Stimulated activated CD4-positive, alpha-beta T cell treated with anti-CD3 and anti-CD28 coated beads, Interleukin-4, amount 100 ng/mL, for 48 hours (primary cell): ENCODE results near the gene SOWAHD.
"Not testable (repeated sequence)": the region's sequence is repeated elsewhere in the genome, so short reads cannot be mapped to it uniquely, and the experiment has no call there.

ENCODE experiments used
- DNase-seq, 2 donors: peaks; one replicate each; pipeline ENCODE4 v3.0.0-alpha.2; 2020; ENCODE audit warnings: low read depth in 2 of 2

SOWAHD gene

GRCh38 chrX:119757979-119758730 is at the start of gene SOWAHD:
Gene SOWAHD, plus strand, starts transcription at chrX:119758588. Its CDS starts 80 bp downstream, at chrX:119758668.
- DNase-seq, result no peak

GRCh38 chrX:119708936-119709335 is 49.5 kb upstream of the SOWAHD start:
- no peak for DNase-seq

GRCh38 chrX:119709630-119710029 is 48.8 kb upstream of the SOWAHD start:
- no peak for DNase-seq

GRCh38 chrX:119721487-119721886 is 36.9 kb upstream of the SOWAHD start:
- DNase-seq, result no peak

GRCh38 chrX:119721926-119722325 is 36.5 kb upstream of the SOWAHD start:
- no peak for DNase-seq

GRCh38 chrX:119726900-119727555 is 31.4 kb upstream of the SOWAHD start:
- no peak for DNase-seq

GRCh38 chrX:119728487-119728886 is 29.9 kb upstream of the SOWAHD start:
- no peak for DNase-seq

GRCh38 chrX:119729408-119730201 is 28.8 kb upstream of the SOWAHD start:
- DNase-seq, result peak; percentile 12 to 27

- DNase-seq, result no peak
Observed at GRCh38 chrX:119734897-119735339, 23.5 kb upstream of the SOWAHD start.

GRCh38 chrX:119735467-119735866 is 22.9 kb upstream of the SOWAHD start:
- DNase-seq, result no peak

GRCh38 chrX:119736206-119736764 is 22.1 kb upstream of the SOWAHD start:
- DNase-seq, result no peak

- no peak for DNase-seq
Observed at GRCh38 chrX:119738742-119739141, 19.6 kb upstream of the SOWAHD start.

GRCh38 chrX:119745283-119745848 is 13.0 kb upstream of the SOWAHD start:
- DNase-seq, result no peak

GRCh38 chrX:119750131-119750530 is 8.3 kb upstream of the SOWAHD start:
- not testable (repeated sequence) for DNase-seq

GRCh38 chrX:119750751-119751150 is 7.6 kb upstream of the SOWAHD start:
- DNase-seq, result not testable (repeated sequence)

GRCh38 chrX:119753001-119753400 is 5.4 kb upstream of the SOWAHD start:
- no peak for DNase-seq

- DNase-seq, result peak in 1 of 2 donors; percentile 13
Observed at GRCh38 chrX:119753639-119754257, 4.6 kb upstream of the SOWAHD start.

- peak in 1 of 2 donors; percentile 39 for DNase-seq
Observed at GRCh38 chrX:119755981-119756533, 2.3 kb upstream of the SOWAHD start.

- no peak for DNase-seq
Observed at GRCh38 chrX:119756926-119757635, 1.3 kb upstream of the SOWAHD start.

- DNase-seq, result no peak
Observed at GRCh38 chrX:119757646-119757978, 776 bp upstream of the SOWAHD start.
